Effector memory CD8-positive, alpha-beta T cell (primary cell): Measurements from ENCODE around the gene FRA10AC1.

Experiments used
- ATAC-seq: fragments of 150-1000 bp; cut with Tn5 transposase; replicated peaks from 2 replicates; pipeline ENCODE4 v1.10.0; 2021; ENCODE audit warnings: mild to moderate bottlenecking, moderate library complexity
- DNase-seq, 3 experiments: peaks; one replicate each; pipeline ENCODE4 v3.0.0; 2021
- H3K27ac Mint-ChIP-seq, 2 donors: one replicate each; pipeline ENCODE4 v1.8.0; 2022; ENCODE audit warnings: mild to moderate bottlenecking in 2 of 2, mixed read lengths in 2 of 2, moderate library complexity in 2 of 2
- H3K27me3 Mint-ChIP-seq, 2 donors: one replicate each; pipeline ENCODE4 v1.8.0; 2022; ENCODE audit warnings: mixed read lengths in 2 of 2
- H3K36me3 Mint-ChIP-seq: one replicate; pipeline ENCODE4 v1.8.0; 2022; ENCODE audit warnings: mild to moderate bottlenecking, moderate library complexity, mixed read lengths; ENCODE audit not compliant: insufficient read depth
- H3K4me1 Mint-ChIP-seq, 2 donors: one replicate each; pipeline ENCODE4 v1.8.0; 2022; ENCODE audit warnings: low read depth in 2 of 2, mixed read lengths in 2 of 2
- H3K4me3 Mint-ChIP-seq, 2 donors: one replicate each; pipeline ENCODE4 v1.8.0; 2022; ENCODE audit warnings: mild to moderate bottlenecking in 2 of 2, mixed read lengths in 2 of 2, moderate library complexity in 2 of 2
- H3K9me3 Mint-ChIP-seq, 2 donors: one replicate each; pipeline ENCODE4 v1.8.0; 2022; ENCODE audit warnings: mixed read lengths in 2 of 2
- total RNA-seq, 9 experiments: gene quantifications; one replicate each; lab custom pipeline; 2026; lab: John Stamatoyannopoulos, UW

FRA10AC1 gene, protein sequence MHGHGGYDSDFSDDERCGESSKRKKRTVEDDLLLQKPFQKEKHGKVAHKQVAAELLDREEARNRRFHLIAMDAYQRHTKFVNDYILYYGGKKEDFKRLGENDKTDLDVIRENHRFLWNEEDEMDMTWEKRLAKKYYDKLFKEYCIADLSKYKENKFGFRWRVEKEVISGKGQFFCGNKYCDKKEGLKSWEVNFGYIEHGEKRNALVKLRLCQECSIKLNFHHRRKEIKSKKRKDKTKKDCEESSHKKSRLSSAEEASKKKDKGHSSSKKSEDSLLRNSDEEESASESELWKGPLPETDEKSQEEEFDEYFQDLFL
- total RNA-seq, result 16.1 to 39.8 (median 20.8) reads per million in 9 experiments

DNA sequence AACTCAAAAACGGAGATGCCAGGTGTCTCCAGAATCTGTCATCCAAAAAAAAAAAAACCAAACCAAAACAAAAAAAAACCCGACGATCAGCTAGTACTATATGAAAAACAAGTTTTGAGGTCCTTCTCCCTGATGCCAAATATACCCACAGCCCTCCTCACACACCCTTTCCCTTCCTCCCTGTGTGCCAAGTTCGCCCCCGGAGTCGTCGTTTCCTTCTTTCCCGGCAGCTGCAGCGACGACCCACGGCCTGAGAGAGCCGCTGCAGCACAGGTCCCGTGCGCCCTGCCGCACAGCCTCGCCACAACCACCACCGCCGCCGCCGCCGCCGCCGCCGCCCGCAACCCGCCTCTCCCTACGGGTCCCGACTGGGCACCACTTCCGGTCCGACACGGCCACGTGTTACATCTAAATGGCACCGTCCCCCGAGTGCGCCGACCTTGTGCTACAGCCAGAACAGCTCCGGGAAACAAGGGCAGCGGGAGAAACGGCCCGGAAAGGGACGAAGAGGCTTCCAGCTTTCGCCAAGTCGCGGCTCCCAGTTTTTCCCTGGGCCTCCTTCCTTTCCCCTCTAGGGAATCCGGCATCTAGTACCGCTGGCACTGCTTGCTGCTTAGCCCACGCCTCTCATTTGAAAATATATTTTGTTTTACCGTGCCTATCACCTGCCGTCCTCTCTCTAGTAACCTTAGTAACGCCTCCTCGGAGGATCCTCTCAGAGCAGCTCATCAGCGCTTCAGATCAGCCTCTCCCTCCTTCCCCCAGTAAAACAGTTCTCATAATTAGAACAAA is at the start of gene FRA10AC1:
TSS of gene FRA10AC1 (minus strand) at position 383 of the 792 bp plus-strand sequence. CDS start 2,486 bp downstream, outside the sequence.
- H3K4me3 Mint-ChIP-seq, result no peak within 1 kb of the TSS
- H3K4me1 Mint-ChIP-seq, result peaks cover 5 to 14% of the 10 kb centered on the region in 2 donors
- H3K9me3 Mint-ChIP-seq, result no peaks in the 10 kb centered on the region
- DNase-seq (peak; percentile 85 to 88 (median 86)), ATAC-seq (peak; percentile 86)
- H3K36me3 Mint-ChIP-seq, result peaks cover 10% of the 10 kb centered on the region
- H3K27me3 Mint-ChIP-seq, result no peaks in the 10 kb centered on the region
- no peak within 1 kb of the TSS for H3K27ac Mint-ChIP-seq

DNA sequence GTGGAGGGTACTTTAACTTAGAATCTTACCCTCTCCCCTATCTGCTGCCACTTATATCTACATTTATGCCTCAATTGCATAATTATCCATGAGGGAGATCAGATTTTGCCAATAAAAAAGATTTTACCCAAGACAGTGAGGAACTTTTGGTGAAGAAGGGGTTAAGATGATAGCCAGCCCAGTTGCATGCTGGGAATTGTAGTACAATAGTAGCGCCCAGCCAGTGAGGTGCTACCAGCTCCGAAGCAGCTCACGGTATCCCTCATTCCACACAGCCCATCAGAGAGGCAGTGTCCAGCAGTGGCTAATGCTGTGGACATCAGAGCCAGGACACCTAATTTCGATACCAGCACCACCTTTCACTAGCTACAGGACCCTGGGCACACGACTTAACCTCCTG is 49.4 kb upstream of the FRA10AC1 start:
- no peak for ATAC-seq
- Mint-ChIP-seq H3K4me3 (peak overlapping the region; percentile 16 to 43), H3K4me1 (peaks cover 0 to 6% of the 10 kb centered on the region in 2 donors)

DNA sequence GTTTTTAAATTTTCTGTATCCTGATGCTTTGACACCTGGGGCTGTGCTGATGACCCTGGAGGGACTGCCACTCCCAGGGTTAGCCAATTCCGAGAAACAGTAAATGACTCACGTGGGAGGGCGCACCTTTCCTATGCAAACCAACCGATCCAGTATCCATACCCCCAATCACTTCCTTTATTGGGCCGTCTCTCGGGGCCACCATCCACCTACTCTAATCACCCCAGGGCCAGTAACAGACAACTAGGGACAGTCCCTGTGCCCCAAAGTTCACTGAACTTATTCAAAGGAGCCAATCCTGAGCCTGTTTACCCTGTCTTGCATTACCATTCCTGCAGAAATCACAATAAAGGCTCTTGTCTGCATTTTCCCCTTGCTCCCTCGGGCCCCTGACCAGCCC is 48.7 kb upstream of the FRA10AC1 start:
- H3K4me3 Mint-ChIP-seq, result no peak overlapping the region
- no peaks in the 10 kb centered on the region for H3K36me3 Mint-ChIP-seq
- H3K4me1 Mint-ChIP-seq, result peaks cover 0 to 6% of the 10 kb centered on the region in 2 donors
- no peaks in the 10 kb centered on the region for H3K9me3 Mint-ChIP-seq
- H3K27ac Mint-ChIP-seq, result no peak overlapping the region
- peaks cover 21 to 53% of the 10 kb centered on the region in 2 donors for H3K27me3 Mint-ChIP-seq
- ATAC-seq (no peak), DNase-seq (no peak)

More for the DNA sequence above, 49.4 kb upstream of the FRA10AC1 start:
- DNase-seq, result no peak
- no peaks in the 10 kb centered on the region for H3K9me3 Mint-ChIP-seq
- H3K36me3 Mint-ChIP-seq, result no peaks in the 10 kb centered on the region
- H3K27ac Mint-ChIP-seq, result no peak overlapping the region
- H3K27me3 Mint-ChIP-seq, result peaks cover 28 to 60% of the 10 kb centered on the region in 2 donors

DNA sequence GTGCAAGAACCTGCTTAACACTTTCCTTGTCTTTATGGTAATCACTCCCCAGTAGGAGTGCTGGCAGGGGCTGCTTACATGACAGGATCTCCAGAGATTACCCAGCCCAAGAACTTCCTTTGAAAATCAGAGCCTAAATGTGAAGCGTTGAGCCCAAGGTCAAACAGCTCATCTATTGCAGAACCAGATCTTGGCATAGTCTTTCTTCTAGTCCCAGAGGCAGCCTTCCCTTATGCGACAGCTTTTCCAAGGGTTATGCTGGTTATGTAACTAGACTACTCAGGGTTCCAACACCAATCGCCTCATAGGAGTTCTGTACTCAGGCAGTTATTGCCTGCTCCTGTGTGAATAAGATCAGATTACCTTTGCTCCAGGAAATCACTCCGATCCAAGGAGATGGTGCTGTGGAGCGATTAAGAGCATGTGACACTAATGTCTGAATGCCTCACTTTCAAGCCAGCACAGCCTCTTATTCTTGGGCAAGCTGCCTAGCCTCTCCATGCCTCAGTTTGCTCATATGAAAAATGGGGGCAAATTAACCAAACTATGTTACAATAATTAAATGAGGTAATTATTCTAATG is 46.9 kb upstream of the FRA10AC1 start:
- Mint-ChIP-seq H3K4me1 (peaks cover 0 to 8% of the 10 kb centered on the region in 2 donors), H3K4me3 (no peak overlapping the region), H3K27ac (no peak overlapping the region), H3K36me3 (no peaks in the 10 kb centered on the region), H3K9me3 (no peaks in the 10 kb centered on the region), H3K27me3 (peaks cover 22 to 43% of the 10 kb centered on the region in 2 donors)
- no peak for ATAC-seq
- DNase-seq, result no peak

DNA sequence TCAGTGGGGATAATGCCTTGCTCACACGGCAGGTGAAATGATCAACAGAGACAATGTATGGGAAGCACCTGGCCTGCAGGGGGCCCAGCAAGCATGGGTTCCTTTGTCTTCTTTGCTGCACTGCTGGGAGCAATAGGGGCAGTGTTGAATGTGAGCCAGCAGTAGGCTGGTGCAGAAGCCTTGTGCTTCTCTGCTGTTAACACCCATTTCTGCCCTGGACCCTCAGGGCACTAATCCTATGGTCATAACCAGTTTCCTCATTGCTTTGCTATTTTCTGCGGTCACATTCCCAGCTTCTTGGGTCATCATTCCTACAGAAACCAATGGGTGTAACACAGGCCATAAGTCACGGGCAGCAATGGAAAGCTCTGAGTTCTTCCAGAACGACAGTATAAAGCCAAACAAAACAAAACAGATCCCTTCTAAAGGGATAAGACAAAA is 44.5 kb upstream of the FRA10AC1 start:
- Mint-ChIP-seq H3K4me3 (no peak overlapping the region), H3K27ac (no peak overlapping the region), H3K27me3 (peaks cover 26 to 28% of the 10 kb centered on the region in 2 donors), H3K9me3 (no peaks in the 10 kb centered on the region), H3K4me1 (peaks cover 0 to 5% of the 10 kb centered on the region in 2 donors), H3K36me3 (no peaks in the 10 kb centered on the region)
- ATAC-seq (no peak), DNase-seq (no peak)

DNA sequence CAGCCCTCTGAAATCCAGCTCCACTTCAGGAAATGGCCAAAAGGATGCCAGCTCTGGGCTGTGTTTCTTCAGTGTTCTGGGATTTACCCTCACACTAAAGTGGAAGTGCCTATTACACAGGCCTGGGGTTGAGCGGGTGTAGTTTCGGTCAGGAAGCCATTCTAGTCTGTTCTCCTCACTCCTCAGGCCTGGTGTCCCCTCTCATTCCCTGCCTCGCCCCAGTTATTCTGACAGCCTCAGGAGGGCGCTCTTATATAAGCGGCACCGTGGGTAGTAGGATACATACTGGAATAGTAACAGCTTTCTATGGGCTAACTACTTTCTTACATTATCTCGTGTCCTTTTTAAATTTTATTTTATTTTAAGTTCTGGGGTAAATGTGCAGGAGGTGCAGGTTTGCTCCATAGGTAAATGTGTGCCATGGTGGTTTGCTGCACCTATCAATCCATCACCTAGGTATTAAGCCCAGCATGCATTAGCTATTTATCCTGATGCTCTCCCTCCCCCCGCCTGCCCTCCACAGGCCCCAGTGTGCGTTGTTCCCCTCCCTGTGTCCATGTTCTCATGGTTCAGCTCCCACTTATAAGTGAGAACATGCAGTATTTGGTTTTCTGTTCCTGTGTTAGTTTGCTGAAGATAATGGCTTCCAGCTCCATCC is 43.1 kb upstream of the FRA10AC1 start:
- no peaks in the 10 kb centered on the region for H3K36me3 Mint-ChIP-seq
- ATAC-seq (no peak), DNase-seq (no peak)
- H3K9me3 Mint-ChIP-seq, result no peaks in the 10 kb centered on the region
- H3K27ac Mint-ChIP-seq, result no peak overlapping the region
- no peak overlapping the region for H3K4me3 Mint-ChIP-seq
- peaks cover 21 to 27% of the 10 kb centered on the region in 2 donors for H3K27me3 Mint-ChIP-seq
- peaks cover 0 to 2% of the 10 kb centered on the region in 2 donors for H3K4me1 Mint-ChIP-seq

DNA sequence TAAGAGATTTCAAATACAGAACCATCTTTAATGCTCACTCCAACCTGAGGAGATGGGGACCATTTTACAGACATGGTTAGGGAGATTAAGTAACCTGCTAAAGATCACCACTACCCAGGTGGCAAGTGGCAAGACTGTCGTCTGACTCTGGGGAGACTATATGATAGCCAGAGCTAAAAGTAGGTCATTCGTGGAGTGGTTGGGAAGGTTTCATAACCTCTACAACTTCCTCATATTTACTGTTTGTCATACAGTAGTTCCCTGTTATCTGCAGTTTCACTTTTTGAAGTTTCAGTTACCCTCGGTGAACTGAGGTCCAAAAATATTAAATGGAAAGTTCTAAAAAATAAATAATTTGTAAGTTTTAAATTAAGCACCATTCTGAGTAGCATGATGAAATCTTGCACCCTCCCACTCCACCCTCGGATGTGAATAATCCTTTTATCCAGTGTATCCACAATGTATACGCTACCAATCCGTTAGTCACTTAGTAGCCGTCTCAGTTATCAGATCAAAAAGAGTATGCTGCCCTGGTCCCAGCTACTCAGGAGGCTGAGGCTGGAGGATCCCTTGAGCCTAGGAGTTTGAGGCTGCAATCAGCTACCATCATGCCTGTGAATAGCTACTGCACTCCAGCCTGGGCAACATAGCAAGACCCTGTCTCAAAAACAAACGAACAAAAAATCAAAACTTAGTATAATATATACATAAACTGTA is 40.4 kb upstream of the FRA10AC1 start:
- peaks cover 0 to 2% of the 10 kb centered on the region in 2 donors for H3K4me1 Mint-ChIP-seq
- H3K36me3 Mint-ChIP-seq, result no peaks in the 10 kb centered on the region
- ATAC-seq (peak; percentile 26), DNase-seq (no peak)
- H3K27ac Mint-ChIP-seq, result no peak overlapping the region
- H3K9me3 Mint-ChIP-seq, result no peaks in the 10 kb centered on the region
- H3K4me3 Mint-ChIP-seq, result no peak overlapping the region
- peaks cover 17 to 27% of the 10 kb centered on the region in 2 donors for H3K27me3 Mint-ChIP-seq

DNA sequence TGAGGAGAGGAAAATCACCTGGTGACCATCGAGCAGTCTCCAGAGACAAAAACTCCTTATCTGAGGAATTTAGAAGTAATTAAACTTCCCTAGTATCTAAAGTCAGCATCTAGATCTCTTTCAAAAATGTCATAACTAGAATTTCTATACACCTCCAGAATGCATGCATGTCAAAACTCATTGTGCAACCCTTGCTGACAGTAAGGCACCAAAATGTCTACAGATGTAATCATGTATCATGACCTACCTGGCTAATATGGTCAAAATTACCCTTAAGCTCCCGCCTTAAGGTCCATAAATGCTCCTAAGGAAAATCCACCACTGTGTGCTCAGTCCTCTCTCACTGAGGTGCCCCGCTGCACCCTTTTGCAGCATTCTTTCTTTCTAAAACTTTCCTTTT is 39.0 kb upstream of the FRA10AC1 start:
- DNase-seq, result no peak
- no peak overlapping the region for H3K4me3 Mint-ChIP-seq

DNA sequence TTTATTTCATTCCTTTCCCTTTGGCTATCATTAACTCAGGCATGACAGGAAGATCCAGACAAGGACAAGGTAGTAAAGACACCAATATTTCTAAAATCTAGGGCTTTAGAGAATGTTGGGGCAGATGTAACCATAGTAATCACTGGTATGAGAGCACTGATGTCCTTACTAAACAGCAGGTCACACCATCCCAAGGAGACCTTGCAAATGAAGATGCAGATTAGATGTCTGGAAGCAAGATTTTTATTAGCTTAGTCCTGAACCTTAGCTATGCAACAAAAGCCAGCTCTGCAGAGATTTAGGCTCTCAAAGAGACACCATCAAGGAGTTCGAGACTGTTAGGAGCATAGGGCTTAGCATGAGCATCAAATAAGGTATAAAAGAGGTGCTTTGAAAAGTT is 23.6 kb upstream of the FRA10AC1 start:
- no peak overlapping the region for H3K4me3 Mint-ChIP-seq
- no peaks in the 10 kb centered on the region for H3K4me1 Mint-ChIP-seq
- H3K36me3 Mint-ChIP-seq, result no peaks in the 10 kb centered on the region
- peaks cover 63 to 75% of the 10 kb centered on the region in 2 donors for H3K27me3 Mint-ChIP-seq
- DNase-seq, result no peak
- no peaks in the 10 kb centered on the region for H3K9me3 Mint-ChIP-seq
- no peak overlapping the region for H3K27ac Mint-ChIP-seq
- ATAC-seq, result no peak

More for the DNA sequence above, 39.0 kb upstream of the FRA10AC1 start:
- no peak overlapping the region for H3K27ac Mint-ChIP-seq
- H3K9me3 Mint-ChIP-seq, result no peaks in the 10 kb centered on the region
- no peak for ATAC-seq
- H3K4me1 Mint-ChIP-seq, result peaks cover 0 to 2% of the 10 kb centered on the region in 2 donors
- no peaks in the 10 kb centered on the region for H3K36me3 Mint-ChIP-seq
- peaks cover 17 to 32% of the 10 kb centered on the region in 2 donors for H3K27me3 Mint-ChIP-seq

DNA sequence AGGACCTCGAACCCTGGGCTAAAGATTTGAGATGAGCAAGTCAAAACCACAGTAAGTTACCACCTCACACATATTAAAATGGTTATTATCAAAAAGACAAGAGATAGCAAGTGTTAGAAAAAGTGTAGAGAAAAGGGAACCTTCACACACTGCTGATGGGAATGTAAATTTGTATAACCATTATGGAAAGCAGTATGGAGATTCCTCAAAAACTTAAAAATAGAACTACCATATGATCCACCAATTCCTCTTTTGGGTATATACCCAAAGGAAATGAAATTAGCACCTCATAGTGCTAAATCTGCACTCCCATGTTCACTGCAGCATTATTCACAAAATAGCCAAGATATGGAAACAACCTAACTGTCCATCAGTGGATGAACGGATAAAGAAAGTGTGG is 20.8 kb upstream of the FRA10AC1 start:
- ATAC-seq (no peak), DNase-seq (no peak)
- H3K27me3 Mint-ChIP-seq, result peaks cover 63 to 71% of the 10 kb centered on the region in 2 donors
- no peaks in the 10 kb centered on the region for H3K36me3 Mint-ChIP-seq
- H3K4me1 Mint-ChIP-seq, result no peaks in the 10 kb centered on the region
- no peaks in the 10 kb centered on the region for H3K9me3 Mint-ChIP-seq
- no peak overlapping the region for H3K27ac Mint-ChIP-seq
- no peak overlapping the region for H3K4me3 Mint-ChIP-seq

DNA sequence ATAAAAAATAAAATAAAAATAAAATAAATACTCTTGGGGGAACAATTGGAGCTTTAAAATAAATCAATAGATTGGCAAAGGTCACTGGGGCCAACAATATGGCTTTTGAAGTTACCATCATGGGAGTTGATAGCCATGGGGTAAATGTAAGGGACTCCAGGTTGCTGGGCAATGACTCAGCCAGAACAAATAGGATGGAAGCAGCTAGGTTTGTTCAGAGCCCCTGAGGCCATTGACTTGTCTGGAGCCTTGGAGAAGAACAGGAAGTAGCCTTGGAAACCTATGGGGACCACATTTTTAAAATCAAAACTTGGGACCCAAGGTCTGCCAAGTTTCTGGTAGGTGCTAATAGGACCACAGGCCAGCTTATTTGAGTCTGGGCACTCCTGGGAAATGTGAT is 20.2 kb upstream of the FRA10AC1 start:
- no peak for DNase-seq
- Mint-ChIP-seq H3K9me3 (no peaks in the 10 kb centered on the region), H3K4me3 (no peak overlapping the region), H3K36me3 (no peaks in the 10 kb centered on the region), H3K27me3 (peaks cover 57 to 68% of the 10 kb centered on the region in 2 donors), H3K4me1 (no peaks in the 10 kb centered on the region), H3K27ac (no peak overlapping the region)
- no peak for ATAC-seq

DNA sequence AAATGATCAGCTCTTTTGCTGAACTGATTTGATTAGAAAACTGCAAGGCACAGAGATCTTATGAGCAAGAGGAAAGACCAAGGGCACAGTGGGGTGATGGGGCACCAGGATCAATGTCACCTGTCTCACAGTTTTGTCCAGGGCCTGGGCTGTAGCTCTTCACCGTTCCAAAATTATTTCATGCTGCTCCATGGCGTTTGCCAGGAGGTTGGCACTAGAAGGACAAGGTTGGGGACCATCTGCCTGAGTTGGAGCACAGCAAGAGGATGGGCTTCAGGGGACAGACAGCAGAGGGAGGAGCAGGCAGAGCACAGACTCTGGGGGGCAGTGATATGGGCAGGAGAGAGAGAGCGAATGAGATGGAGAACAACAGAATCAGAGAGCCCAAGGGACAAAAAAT is 17.5 kb upstream of the FRA10AC1 start:
- Mint-ChIP-seq H3K4me3 (no peak overlapping the region), H3K9me3 (no peaks in the 10 kb centered on the region), H3K27me3 (peaks cover 34 to 61% of the 10 kb centered on the region in 2 donors), H3K36me3 (no peaks in the 10 kb centered on the region), H3K27ac (no peak overlapping the region), H3K4me1 (no peaks in the 10 kb centered on the region)
- no peak for ATAC-seq
- no peak for DNase-seq
